Kidney (tissue), 14 donors: ENCODE measurements around the gene ADAMTSL3. TPM values are rescaled to one million over a fixed set of nuclear protein-coding genes. Genes with fewer than 3 reads are reported as not detected.

Experiments
- DNase-seq, 5 donors: peaks; one replicate each; pipeline ENCODE4 v3.0.0-alpha.2; 2013 to 2020
- FAIRE-seq: peaks from 2 replicates; lab custom pipeline; 2012; peaks lifted over from hg19 to GRCh38; lab: Jason Lieb, UNC
- H3K27ac ChIP-seq, 2 donors: one replicate each; pipeline ENCODE4 v1.7.0; 2013; ENCODE audit warnings: low read depth in 2 of 2, low read length in 2 of 2, inconsistent platforms in 1 of 2
- H3K27me3 ChIP-seq: one replicate; pipeline ENCODE4 v1.7.1; 2013; ENCODE audit warnings: low read length, inconsistent platforms; ENCODE audit not compliant: control insufficient read depth, insufficient read depth
- H3K36me3 ChIP-seq, 3 donors: one replicate each; pipeline versions ENCODE4 v1.7.0 to v1.7.1; 2013; ENCODE audit warnings: low read length in 3 of 3, control low read depth in 1 of 3, inconsistent platforms in 1 of 3; ENCODE audit not compliant: insufficient read depth in 3 of 3, control insufficient read depth in 2 of 3
- H3K4me1 ChIP-seq, 3 donors: one replicate each; pipeline versions ENCODE4 v1.7.0 to v1.7.1; 2013; ENCODE audit warnings: low read length in 3 of 3, inconsistent platforms in 1 of 3, low read depth in 1 of 3; ENCODE audit not compliant: control insufficient read depth in 2 of 3, insufficient read depth in 2 of 3
- H3K4me3 ChIP-seq, 3 donors: one replicate each; pipeline versions ENCODE4 v1.7.0 to v1.8.1; 2013; ENCODE audit warnings: low read length in 3 of 3, control low read depth in 1 of 3, inconsistent platforms in 1 of 3
- H3K9ac ChIP-seq, 3 donors: one replicate each; pipeline versions ENCODE4 v1.7.0 to v1.7.1; 2013; ENCODE audit warnings: low read length in 3 of 3, control low read depth in 1 of 3, inconsistent platforms in 1 of 3
- H3K9me3 ChIP-seq, 3 donors: one replicate each; pipeline versions ENCODE4 v1.7.0 to v1.7.1; 2013; ENCODE audit warnings: low read length in 3 of 3, control low read depth in 1 of 3, inconsistent platforms in 1 of 3; ENCODE audit not compliant: control insufficient read depth in 2 of 3, insufficient read depth in 1 of 3
- CTCF ChIP-seq: IDR thresholded peaks from 3 replicates; pipeline ENCODE4 v1.5.1; 2012; ENCODE audit warnings: mild to moderate bottlenecking, moderate library complexity, borderline replicate concordance; ENCODE audit not compliant: insufficient read depth; ENCODE audit errors: extremely low read depth
- intact Hi-C: fragments of 100-400 bp; cut with DNase I; formaldehyde crosslinking; loops from one replicate; pipeline ENCODE4 v1.11.1; 2022
- polyA plus RNA-seq: library from polyadenylated mRNA; stranded (reverse); fragments of 350-450 nt; fragmentation: Illumina TruSeq; extraction: RNeasy Lipid Tissue Mini Kit (QIAGEN cat#74804); gene quantifications from one replicate; pipeline ENCODE4 v1.2.3, GENCODE V29; 2014; ENCODE audit warnings: low read depth, low replicate concordance; ENCODE audit not compliant: insufficient read depth
- total RNA-seq: library from RNA; stranded (reverse); fragmentation: NEBNext Ultra II Directional; extraction: Animal tissue kit (Norgen Biotek cat#: 25700); gene quantifications from one replicate; pipeline ENCODE4 v1.2.1, GENCODE V29; 2021
- donor health status: control.
- donor health status: control.
- donor health status: control.
- donor health status: control.
- donor health status: control.
- donor health status: DM: yes; HTN: yes; CAD: no.
- donor health status: Normal renal cell carcinoma (clear cell type).

ADAMTSL3 gene
- total and polyA plus RNA-seq, 2 donors from 2014 or later, result 1.6 to 23.4 TPM

DNA sequence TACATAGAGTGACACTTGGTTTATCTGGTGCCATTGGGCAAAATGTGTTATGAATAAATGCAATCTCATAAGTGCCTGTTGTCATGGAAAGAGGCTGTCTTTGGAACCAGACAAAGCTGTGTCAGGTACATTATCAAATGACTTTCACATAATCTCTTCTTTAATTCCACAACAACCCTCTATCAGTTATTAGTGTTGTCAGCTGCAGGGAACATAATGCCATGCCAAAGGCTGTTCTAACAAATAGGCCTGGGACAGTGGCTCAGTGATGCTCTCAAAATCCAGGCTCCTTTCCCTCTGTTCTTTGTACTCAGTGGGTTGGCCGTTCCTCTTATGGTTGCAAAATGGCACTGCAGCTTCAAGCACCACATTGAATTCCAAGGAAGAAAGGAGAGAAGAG is 91.8 kb downstream of the ADAMTSL3 start:
- Histone ChIP-seq H3K36me3 (no peaks in the 10 kb centered on the region), H3K27me3 (no peaks in the 10 kb centered on the region), H3K4me3 (no peak overlapping the region), H3K27ac (no peak overlapping the region), H3K4me1 (no peaks in the 10 kb centered on the region), H3K9ac (no peak overlapping the region), H3K9me3 (no peaks in the 10 kb centered on the region)
- no peak for FAIRE-seq
- intact Hi-C loops, result no loop called here
- no peak for TF ChIP-seq CTCF
- no peak for DNase-seq

GRCh38 chr15:83746231-83746630 is 92.3 kb downstream of the ADAMTSL3 start:
- H3K9me3 ChIP-seq, result no peaks in the 10 kb centered on the region
- no peak for DNase-seq
- no peak overlapping the region for H3K9ac ChIP-seq
- no peaks in the 10 kb centered on the region for H3K27me3 ChIP-seq
- TF ChIP-seq CTCF, result no peak
- H3K4me1 ChIP-seq, result no peaks in the 10 kb centered on the region
- no peaks in the 10 kb centered on the region for H3K36me3 ChIP-seq
- FAIRE-seq, result no peak
- H3K4me3 ChIP-seq, result no peak overlapping the region
- intact Hi-C loops, result no loop called here
- no peak overlapping the region for H3K27ac ChIP-seq

DNA sequence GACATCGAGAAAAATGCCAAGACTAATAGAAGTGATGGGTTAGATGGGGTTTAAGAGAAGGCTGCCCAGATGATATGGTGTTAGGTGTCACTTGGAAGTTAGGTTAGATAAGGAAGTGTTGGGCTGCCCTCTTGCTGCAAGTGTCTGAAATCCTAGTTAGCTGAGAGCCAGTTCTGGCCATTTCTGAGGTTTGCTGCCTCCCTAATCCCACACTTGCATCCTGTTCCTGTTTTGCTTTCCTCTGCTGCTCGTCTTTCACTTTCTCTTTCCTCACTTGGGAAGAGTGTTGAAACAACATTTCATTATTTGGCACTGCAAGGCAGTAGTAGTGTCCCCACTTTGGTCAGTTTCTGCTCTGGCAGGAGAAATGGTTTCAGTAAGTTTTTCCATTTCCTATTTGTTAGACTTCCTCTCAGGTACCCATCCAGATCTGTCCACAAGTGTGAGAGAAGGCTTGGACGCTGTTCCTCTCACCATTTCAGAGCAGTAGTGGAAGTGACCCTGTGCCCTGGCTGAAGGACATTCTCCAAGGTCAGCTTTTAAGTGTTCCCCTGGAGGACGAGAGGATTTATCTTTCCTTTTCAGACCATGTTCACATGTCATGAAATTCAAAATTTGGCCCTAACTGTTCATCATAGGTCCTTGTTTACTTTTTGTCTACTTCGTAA is 93.3 kb downstream of the ADAMTSL3 start:
- Histone ChIP-seq H3K9me3 (no peaks in the 10 kb centered on the region), H3K36me3 (no peaks in the 10 kb centered on the region), H3K27ac (peak overlapping the region in 1 of 2 donors; percentile 21), H3K4me3 (peak overlapping the region in 2 of 3 donors; percentile 7 to 17), H3K27me3 (no peaks in the 10 kb centered on the region), H3K4me1 (no peaks in the 10 kb centered on the region), H3K9ac (no peak overlapping the region)
- DNase-seq (peak in 2 of 5 donors; percentile 14 to 47), FAIRE-seq (no peak)
- peak; percentile 18 for TF ChIP-seq CTCF
- intact Hi-C loops, result no loop called here
